ENCODE data around the gene SLC9A3. TPM values are rescaled to one million over a fixed set of nuclear protein-coding genes. Genes with fewer than 3 reads are reported as not detected.
A peak's percentile ranks its signal among the peaks of the same experiment; 100 is the strongest.
"Not testable (repeated sequence)": the region's sequence is repeated elsewhere in the genome, so short reads cannot be mapped to it uniquely, and the experiment has no call there.

The SLC9A3 gene
- total and polyA plus RNA-seq, 2 donors = 1.3 to 1.9 TPM

DNA sequence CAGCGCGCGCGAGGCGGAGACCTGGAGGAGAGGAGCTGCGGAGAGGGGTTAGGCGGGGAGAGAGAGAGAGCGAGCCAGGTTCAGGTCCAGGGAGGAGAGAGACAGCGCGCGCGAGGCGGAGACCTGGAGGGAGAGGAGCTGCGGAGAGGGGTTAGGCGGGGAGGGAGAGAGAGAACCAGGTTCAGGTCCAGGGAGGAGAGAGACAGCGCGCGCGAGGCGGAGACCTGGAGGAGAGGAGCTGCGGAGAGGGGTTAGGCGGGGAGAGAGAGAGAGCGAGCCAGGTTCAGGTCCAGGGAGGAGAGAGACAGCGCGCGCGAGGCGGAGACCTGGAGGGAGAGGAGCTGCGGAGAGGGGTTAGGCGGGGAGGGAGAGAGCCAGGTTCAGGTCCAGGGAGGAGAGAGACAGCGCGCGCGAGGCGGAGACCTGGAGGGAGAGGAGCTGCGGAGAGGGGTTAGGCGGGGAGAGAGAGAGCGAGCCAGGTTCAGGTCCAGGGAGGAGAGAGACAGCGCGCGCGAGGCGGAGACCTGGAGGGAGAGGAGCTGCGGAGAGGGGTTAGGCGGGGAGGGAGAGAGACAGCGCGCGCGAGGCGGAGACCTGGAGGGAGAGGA is 49.9 kb downstream of the SLC9A3 start:
- H3K4me3 ChIP-seq (ENCODE audit: low read length in 2 of 2) = peak overlapping the region; percentile 62 to 87
- H3K4me1 ChIP-seq (ENCODE audit: control insufficient read depth in 2 of 2, insufficient read depth in 2 of 2, low read length in 2 of 2) = peaks cover 7 to 20% of the 10 kb centered on the region in 2 donors
- not testable (repeated sequence) for H3K9me3 ChIP-seq (ENCODE audit: control insufficient read depth in 2 of 2, insufficient read depth in 1 of 2, low read length in 1 of 2); DNase-seq (ENCODE audit: low read depth in 6 of 9, low spot score in 9 of 9); H3K27ac ChIP-seq (ENCODE audit: low read depth in 1 of 2, low read length in 1 of 2)
- H3K36me3 ChIP-seq (ENCODE audit: control insufficient read depth in 2 of 2, insufficient read depth in 2 of 2, low read length in 1 of 2) = peaks cover 6 to 14% of the 10 kb centered on the region in 2 donors
- WGBS = 4% methylated on average over 14 of the region's 50 CpGs
- H3K27me3 ChIP-seq (ENCODE audit: control insufficient read depth in 2 of 2, insufficient read depth in 1 of 2, low read length in 1 of 2) = peaks cover 24 to 37% of the 10 kb centered on the region in 2 donors

DNA sequence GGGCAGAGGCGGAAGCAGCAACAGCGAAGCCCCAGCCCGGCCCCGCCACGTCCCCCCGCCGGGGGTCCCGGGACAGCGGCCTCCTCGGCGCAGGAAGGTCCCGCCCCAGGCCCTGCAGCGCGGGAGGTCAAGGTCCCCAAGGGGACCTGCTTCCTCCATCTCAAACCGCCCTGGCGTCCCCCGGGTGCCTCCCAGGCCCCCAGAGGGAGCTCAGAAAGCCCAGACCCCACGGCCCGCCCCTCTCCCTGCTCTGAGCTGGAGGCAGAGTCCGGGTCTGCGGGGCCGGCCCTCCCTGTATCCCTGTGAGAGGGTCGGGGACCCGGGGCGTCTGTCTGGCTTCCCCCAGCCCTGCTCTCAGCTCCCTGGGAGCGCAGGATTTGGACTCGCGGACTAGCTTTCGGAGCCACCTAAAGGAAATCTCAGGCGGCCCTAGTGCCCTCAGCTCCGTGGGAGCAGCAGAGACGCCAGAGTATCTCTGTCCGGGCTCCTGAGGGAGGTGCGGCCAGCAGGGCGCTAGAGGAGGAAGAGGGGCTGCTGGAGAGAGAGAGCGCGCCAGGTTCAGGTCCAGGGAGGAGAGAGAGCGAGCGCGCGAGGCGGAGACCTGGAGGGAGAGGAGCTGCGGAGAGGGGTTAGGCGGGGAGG is 50.6 kb downstream of the SLC9A3 start:
- Histone ChIP-seq H3K27me3 (ENCODE audit: control insufficient read depth in 2 of 2, insufficient read depth in 1 of 2, low read length in 1 of 2) (peaks cover 24 to 37% of the 10 kb centered on the region in 2 donors), H3K36me3 (ENCODE audit: control insufficient read depth in 2 of 2, insufficient read depth in 2 of 2, low read length in 1 of 2) (peaks cover 9 to 14% of the 10 kb centered on the region in 2 donors), H3K9me3 (ENCODE audit: control insufficient read depth in 2 of 2, insufficient read depth in 1 of 2, low read length in 1 of 2) (peaks cover 0 to 3% of the 10 kb centered on the region in 2 donors), H3K4me1 (ENCODE audit: control insufficient read depth in 2 of 2, insufficient read depth in 2 of 2, low read length in 2 of 2) (peaks cover 7 to 20% of the 10 kb centered on the region in 2 donors), H3K4me3 (ENCODE audit: low read length in 2 of 2) (peak overlapping the region; percentile 62 to 87), H3K27ac (ENCODE audit: low read depth in 1 of 2, low read length in 1 of 2) (no peak overlapping the region)
- peak in 4 of 9 donors; percentile 5 to 45 (median 12) for DNase-seq (ENCODE audit: low read depth in 6 of 9, low spot score in 9 of 9)
- WGBS = under 1% methylated on average over 44 of the region's 44 CpGs

DNA sequence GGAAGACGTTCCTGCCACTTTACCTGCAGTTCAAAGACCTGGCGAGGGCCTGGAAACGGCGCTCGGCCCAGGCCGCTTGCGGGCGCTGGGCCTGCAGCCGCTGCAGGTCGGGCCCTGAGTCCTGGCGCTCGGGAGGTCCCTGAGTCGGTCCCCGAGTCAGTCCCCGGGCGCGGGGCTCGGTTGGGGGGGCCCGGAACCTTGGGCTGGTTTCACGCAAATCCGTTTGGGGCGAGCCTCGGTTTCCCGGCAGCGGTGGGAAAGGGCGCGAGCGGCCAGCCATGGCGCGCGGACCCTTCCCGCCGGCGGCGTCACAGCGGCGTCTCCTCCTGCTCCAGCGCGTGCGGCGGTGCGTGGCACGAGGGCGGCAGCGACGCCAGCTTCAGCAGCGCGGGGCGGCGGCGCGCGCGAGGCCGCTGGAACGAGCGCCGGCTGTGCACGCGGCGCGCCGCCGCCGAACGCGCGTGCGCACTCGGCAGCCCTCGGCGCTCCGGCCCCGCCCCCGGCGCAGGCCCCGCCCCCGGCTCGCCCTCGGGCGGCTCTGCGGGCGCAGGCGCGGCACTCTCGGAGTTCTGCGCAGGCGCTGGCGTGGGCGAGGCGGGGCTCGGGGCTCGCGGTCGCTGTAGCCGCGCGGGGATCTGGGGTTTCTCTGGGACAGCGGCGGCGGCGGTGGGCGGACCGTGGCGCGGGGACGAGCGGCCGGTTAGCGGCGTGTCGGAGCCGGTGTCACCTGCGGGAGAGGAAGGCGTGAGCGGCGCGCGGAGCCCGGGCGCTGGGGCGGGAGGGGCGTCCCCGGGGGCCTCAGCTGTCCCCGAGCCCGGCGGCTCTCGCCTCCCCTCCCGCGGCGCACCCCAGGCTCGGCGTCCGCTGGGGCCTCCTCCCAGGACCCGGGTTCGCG is 51.3 kb downstream of the SLC9A3 start:
- Histone ChIP-seq H3K27me3 (ENCODE audit: control insufficient read depth in 2 of 2, insufficient read depth in 1 of 2, low read length in 1 of 2) (peaks cover 24 to 37% of the 10 kb centered on the region in 2 donors), H3K4me1 (ENCODE audit: control insufficient read depth in 2 of 2, insufficient read depth in 2 of 2, low read length in 2 of 2) (peaks cover 7 to 20% of the 10 kb centered on the region in 2 donors), H3K27ac (ENCODE audit: low read depth in 1 of 2, low read length in 1 of 2) (peak overlapping the region in 1 of 2 donors; percentile 81), H3K36me3 (ENCODE audit: control insufficient read depth in 2 of 2, insufficient read depth in 2 of 2, low read length in 1 of 2) (peaks cover 9 to 17% of the 10 kb centered on the region in 2 donors), H3K4me3 (ENCODE audit: low read length in 2 of 2) (peak overlapping the region; percentile 62 to 87), H3K9me3 (ENCODE audit: control insufficient read depth in 2 of 2, insufficient read depth in 1 of 2, low read length in 1 of 2) (peaks cover 0 to 3% of the 10 kb centered on the region in 2 donors)
- DNase-seq (ENCODE audit: low read depth in 6 of 9, low spot score in 9 of 9) = peak in 8 of 9 donors; percentile 52 to 88 (median 74)
- WGBS = under 1% methylated on average over 137 of the region's 137 CpGs

DNA sequence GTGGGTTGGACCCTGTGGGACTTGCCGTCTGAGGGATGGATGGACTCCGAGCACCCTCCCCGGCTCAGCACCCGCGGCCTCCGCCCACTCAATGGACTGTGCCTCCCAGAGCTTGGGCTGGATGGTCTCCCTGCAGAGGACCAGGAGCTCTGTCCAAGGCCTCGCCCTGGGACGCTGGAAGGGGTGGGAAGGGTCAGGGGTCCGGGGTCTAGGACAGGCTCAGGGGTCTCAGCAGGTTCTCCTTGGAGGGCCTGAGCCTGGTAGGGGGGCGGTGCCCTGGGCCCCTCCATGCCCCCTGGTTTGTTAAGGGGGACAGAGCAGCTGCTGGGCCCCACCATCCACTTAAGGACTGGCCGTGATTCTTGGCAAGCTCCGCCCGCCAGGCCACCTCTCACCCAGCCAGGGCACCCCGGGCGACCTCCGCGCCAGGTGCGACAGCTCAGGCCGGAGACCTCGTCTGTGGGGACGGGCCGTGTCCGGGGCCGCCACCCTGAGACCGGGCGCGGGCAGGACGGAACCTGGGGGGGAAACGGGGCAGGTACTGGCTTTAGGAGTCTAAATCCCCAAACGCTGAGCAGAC is 52.1 kb downstream of the SLC9A3 start:
- H3K27ac ChIP-seq (ENCODE audit: low read depth in 1 of 2, low read length in 1 of 2) = peak overlapping the region in 1 of 2 donors; percentile 54
- H3K27me3 ChIP-seq (ENCODE audit: control insufficient read depth in 2 of 2, insufficient read depth in 1 of 2, low read length in 1 of 2) = peaks cover 24 to 36% of the 10 kb centered on the region in 2 donors
- WGBS = 26% methylated on average over 30 of the region's 30 CpGs
- H3K9me3 ChIP-seq (ENCODE audit: control insufficient read depth in 2 of 2, insufficient read depth in 1 of 2, low read length in 1 of 2) = peaks cover 0 to 3% of the 10 kb centered on the region in 2 donors
- DNase-seq (ENCODE audit: low read depth in 6 of 9, low spot score in 9 of 9) = no peak
- peaks cover 9 to 17% of the 10 kb centered on the region in 2 donors for H3K36me3 ChIP-seq (ENCODE audit: control insufficient read depth in 2 of 2, insufficient read depth in 2 of 2, low read length in 1 of 2)
- H3K4me3 ChIP-seq (ENCODE audit: low read length in 2 of 2) = peak overlapping the region; percentile 61 to 87
- H3K4me1 ChIP-seq (ENCODE audit: control insufficient read depth in 2 of 2, insufficient read depth in 2 of 2, low read length in 2 of 2) = peaks cover 7 to 20% of the 10 kb centered on the region in 2 donors

DNA sequence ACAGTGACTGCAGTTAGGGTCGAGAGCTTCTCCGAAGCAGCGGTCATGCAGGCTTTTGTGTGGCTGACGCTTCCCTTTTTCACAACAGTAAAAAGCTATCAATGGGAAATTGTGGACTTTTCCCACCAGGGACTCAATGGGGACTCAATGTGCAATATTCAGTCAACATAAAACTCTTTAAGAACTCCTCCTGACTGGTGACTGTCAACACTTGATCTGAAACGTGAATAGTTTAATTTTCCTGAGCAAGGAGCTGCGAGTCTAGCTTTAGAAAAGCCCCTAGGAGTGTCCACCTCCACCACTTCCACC is 52.5 kb downstream of the SLC9A3 start:
- Histone ChIP-seq H3K4me1 (ENCODE audit: control insufficient read depth in 2 of 2, insufficient read depth in 2 of 2, low read length in 2 of 2) (peaks cover 7 to 20% of the 10 kb centered on the region in 2 donors), H3K27me3 (ENCODE audit: control insufficient read depth in 2 of 2, insufficient read depth in 1 of 2, low read length in 1 of 2) (peaks cover 24 to 31% of the 10 kb centered on the region in 2 donors), H3K36me3 (ENCODE audit: control insufficient read depth in 2 of 2, insufficient read depth in 2 of 2, low read length in 1 of 2) (peaks cover 9 to 22% of the 10 kb centered on the region in 2 donors), H3K4me3 (ENCODE audit: low read length in 2 of 2) (peak overlapping the region in 1 of 2 donors; percentile 61), H3K9me3 (ENCODE audit: control insufficient read depth in 2 of 2, insufficient read depth in 1 of 2, low read length in 1 of 2) (peaks cover 0 to 3% of the 10 kb centered on the region in 2 donors), H3K27ac (ENCODE audit: low read depth in 1 of 2, low read length in 1 of 2) (no peak overlapping the region)
- WGBS = 89% methylated on average over 6 of the region's 6 CpGs
- no peak for DNase-seq (ENCODE audit: low read depth in 6 of 9, low spot score in 9 of 9)

DNA sequence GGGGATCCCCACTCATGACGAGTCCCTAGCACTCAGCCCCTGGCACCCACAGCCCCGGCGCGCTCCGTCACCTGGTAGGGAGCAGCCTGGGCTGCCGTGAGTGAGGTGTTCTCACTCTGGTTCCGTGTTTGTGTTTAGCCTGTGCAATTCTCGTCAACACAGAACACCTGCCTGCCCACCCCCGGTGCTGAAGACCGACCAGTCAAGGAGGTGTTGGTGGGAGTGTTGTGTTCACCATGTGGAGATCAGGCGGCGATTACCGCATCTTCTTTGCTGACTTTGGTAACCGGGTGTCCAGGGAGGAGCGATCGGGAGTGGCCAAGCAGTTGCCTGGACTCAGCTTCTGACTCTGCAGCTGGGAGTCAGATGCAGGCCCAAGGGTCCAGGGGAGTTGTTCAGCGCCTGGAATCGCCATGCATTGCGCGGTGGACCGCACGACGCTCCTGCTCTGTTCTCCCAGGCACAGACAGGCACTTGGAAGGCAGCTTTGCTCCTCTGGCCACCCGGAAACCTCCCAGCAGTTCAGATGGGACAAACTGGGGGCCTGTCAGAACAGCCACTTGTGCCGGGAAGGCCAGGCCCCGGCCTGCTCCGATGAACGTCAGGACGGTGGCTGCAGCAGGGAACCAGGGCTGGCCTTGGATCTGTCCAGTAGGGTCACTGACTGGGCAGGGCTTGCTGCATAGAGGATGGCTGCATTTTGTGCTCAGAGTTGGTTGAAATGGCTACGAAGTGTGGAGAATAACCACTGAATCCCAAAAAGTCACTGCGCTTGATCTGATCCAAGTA is 53.1 kb downstream of the SLC9A3 start:
- H3K4me3 ChIP-seq (ENCODE audit: low read length in 2 of 2) = peak overlapping the region in 1 of 2 donors; percentile 61
- WGBS = 97% methylated on average over 31 of the region's 31 CpGs
- H3K27ac ChIP-seq (ENCODE audit: low read depth in 1 of 2, low read length in 1 of 2) = peak overlapping the region in 1 of 2 donors; percentile 18
- peaks cover 9 to 27% of the 10 kb centered on the region in 2 donors for H3K36me3 ChIP-seq (ENCODE audit: control insufficient read depth in 2 of 2, insufficient read depth in 2 of 2, low read length in 1 of 2)
- peaks cover 21 to 26% of the 10 kb centered on the region in 2 donors for H3K27me3 ChIP-seq (ENCODE audit: control insufficient read depth in 2 of 2, insufficient read depth in 1 of 2, low read length in 1 of 2)
- peaks cover 7 to 20% of the 10 kb centered on the region in 2 donors for H3K4me1 ChIP-seq (ENCODE audit: control insufficient read depth in 2 of 2, insufficient read depth in 2 of 2, low read length in 2 of 2)
- peaks cover 0 to 3% of the 10 kb centered on the region in 2 donors for H3K9me3 ChIP-seq (ENCODE audit: control insufficient read depth in 2 of 2, insufficient read depth in 1 of 2, low read length in 1 of 2)
- no peak for DNase-seq (ENCODE audit: low read depth in 6 of 9, low spot score in 9 of 9)

DNA sequence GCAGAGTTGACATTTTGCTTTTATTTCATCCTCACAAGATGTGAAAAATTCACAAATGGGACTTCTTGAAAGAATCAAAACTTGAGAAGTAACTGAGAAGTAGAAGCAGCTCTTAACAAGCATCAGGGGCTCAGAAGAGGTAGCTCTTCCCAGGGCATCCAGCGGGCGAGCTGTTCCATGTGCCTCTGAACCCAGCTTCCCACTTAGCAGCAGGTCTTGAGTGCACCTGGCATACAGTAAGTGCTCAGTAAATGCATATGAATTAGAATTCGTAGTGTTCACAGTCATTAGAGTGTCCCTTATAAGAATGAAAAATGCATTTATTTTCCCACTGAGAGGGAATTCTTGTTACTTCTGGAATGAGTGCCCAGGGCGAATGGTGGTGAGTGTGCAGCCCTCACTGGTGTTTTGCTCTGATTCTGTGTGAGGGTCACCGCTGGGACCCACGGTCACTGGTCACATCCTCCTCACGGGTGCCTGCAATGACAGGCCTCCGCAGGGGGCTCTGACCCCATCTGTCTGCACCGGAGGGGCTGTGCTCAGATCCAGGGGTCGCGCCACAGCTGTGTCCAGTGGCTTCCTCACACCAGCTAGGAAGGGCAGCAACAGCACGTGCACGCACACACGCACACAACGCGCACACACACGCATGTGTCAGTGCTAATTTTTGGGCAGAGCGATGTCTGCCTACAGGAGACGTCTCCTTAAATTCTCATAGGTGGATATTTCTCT is 54.3 kb downstream of the SLC9A3 start:
- H3K36me3 ChIP-seq (ENCODE audit: control insufficient read depth in 2 of 2, insufficient read depth in 2 of 2, low read length in 1 of 2) = peaks cover 17 to 40% of the 10 kb centered on the region in 2 donors
- WGBS = 97% methylated on average over 19 of the region's 19 CpGs
- no peak for DNase-seq (ENCODE audit: low read depth in 6 of 9, low spot score in 9 of 9)

DNA sequence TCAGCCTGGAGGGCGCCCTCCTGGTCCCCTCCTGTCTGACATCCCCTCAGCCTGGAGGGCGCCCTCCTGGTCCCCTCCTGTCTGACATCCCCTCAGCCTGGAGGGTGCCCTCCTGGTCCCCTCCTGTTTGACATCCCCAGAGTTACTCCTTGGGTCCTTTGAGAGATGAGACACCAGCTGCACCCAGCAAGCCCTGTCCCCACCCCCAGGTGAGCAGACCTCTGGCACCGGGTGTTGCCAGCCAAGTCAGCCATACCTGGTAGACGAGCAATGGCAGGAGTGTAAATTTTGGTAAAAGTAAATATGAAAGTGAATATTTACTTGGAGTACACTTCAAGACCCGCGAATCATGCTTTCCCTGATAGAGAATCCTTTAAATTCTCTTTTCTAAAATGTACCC is 55.8 kb downstream of the SLC9A3 start:
- 98% methylated on average over 5 of the region's 6 CpGs for WGBS
- H3K4me3 ChIP-seq (ENCODE audit: low read length in 2 of 2) = no peak overlapping the region
- H3K36me3 ChIP-seq (ENCODE audit: control insufficient read depth in 2 of 2, insufficient read depth in 2 of 2, low read length in 1 of 2) = peaks cover 27 to 46% of the 10 kb centered on the region in 2 donors
- H3K9me3 ChIP-seq (ENCODE audit: control insufficient read depth in 2 of 2, insufficient read depth in 1 of 2, low read length in 1 of 2) = peaks cover 0 to 3% of the 10 kb centered on the region in 2 donors
- H3K4me1 ChIP-seq (ENCODE audit: control insufficient read depth in 2 of 2, insufficient read depth in 2 of 2, low read length in 2 of 2) = peaks cover 4 to 10% of the 10 kb centered on the region in 2 donors
- no peak for DNase-seq (ENCODE audit: low read depth in 6 of 9, low spot score in 9 of 9)
- H3K27ac ChIP-seq (ENCODE audit: low read depth in 1 of 2, low read length in 1 of 2) = no peak overlapping the region
- H3K27me3 ChIP-seq (ENCODE audit: control insufficient read depth in 2 of 2, insufficient read depth in 1 of 2, low read length in 1 of 2) = peaks cover under 1 to 2% of the 10 kb centered on the region in 2 donors

More for the DNA sequence above, 54.3 kb downstream of the SLC9A3 start:
- no peak overlapping the region for H3K27ac ChIP-seq (ENCODE audit: low read depth in 1 of 2, low read length in 1 of 2)
- peaks cover 5 to 19% of the 10 kb centered on the region in 2 donors for H3K4me1 ChIP-seq (ENCODE audit: control insufficient read depth in 2 of 2, insufficient read depth in 2 of 2, low read length in 2 of 2)
- H3K4me3 ChIP-seq (ENCODE audit: low read length in 2 of 2) = no peak overlapping the region
- peaks cover 8 to 14% of the 10 kb centered on the region in 2 donors for H3K27me3 ChIP-seq (ENCODE audit: control insufficient read depth in 2 of 2, insufficient read depth in 1 of 2, low read length in 1 of 2)
- H3K9me3 ChIP-seq (ENCODE audit: control insufficient read depth in 2 of 2, insufficient read depth in 1 of 2, low read length in 1 of 2) = peaks cover 0 to 3% of the 10 kb centered on the region in 2 donors
